Esophagus squamous epithelium (tissue), 5 donors: ENCODE measurements around the gene SEC24D. TPM values are rescaled to one million over a fixed set of nuclear protein-coding genes. Genes with fewer than 3 reads are reported as not detected.
A peak's percentile ranks its signal among the peaks of the same experiment; 100 is the strongest.
"Not testable (repeated sequence)": the region's sequence is repeated elsewhere in the genome, so short reads cannot be mapped to it uniquely, and the experiment has no call there.

Source experiments
- DNase-seq: peaks from one replicate; lab custom pipeline; 2025; lab: John Stamatoyannopoulos, UW
- H3K27ac ChIP-seq, 4 donors: fragments of 200-600 bp; sonication (generic); one replicate each; pipeline ENCODE4 v1.5.1; 2016 to 2019; ENCODE audit warnings: mild to moderate bottlenecking in 1 of 4
- H3K27me3 ChIP-seq, 4 donors: fragments of 200-600 bp; sonication (generic); 1 replicate in 3 of 4; 2 replicates in 1 of 4; pipeline versions ENCODE4 v1.5.1 to v1.6.0; 2017 to 2021; ENCODE audit warnings: antibody characterized with exemption in 1 of 4
- H3K36me3 ChIP-seq, 3 donors: fragments of 200-600 bp; sonication (generic); one replicate each; pipeline ENCODE4 v1.5.1; 2016 to 2019
- H3K4me1 ChIP-seq, 3 donors: fragments of 200-600 bp; sonication (generic); one replicate each; pipeline ENCODE4 v1.5.1; 2017 to 2019
- H3K4me3 ChIP-seq, 4 donors: fragments of 200-600 bp; sonication (generic); 1 replicate in 3 of 4; 2 replicates in 1 of 4; pipeline ENCODE4 v1.5.1; 2016 to 2019; ENCODE audit warnings: mild to moderate bottlenecking in 2 of 4, moderate library complexity in 1 of 4
- H3K9me3 ChIP-seq, 3 donors: fragments of 200-600 bp; sonication (generic); one replicate each; pipeline ENCODE4 v1.5.1; 2016 to 2019
- CTCF ChIP-seq, 6 experiments: fragments of 450-650 bp in 4 of 6; fragments of 200-600 bp in 2 of 6; sonication (generic) in 2 of 6; IDR thresholded peaks; one replicate each; pipeline ENCODE4 v1.5.1; 2016 to 2019; ENCODE audit warnings: antibody characterized with exemption in 6 of 6, mild to moderate bottlenecking in 4 of 6, moderate library complexity in 4 of 6
- POLR2A ChIP-seq, 4 donors: fragments of 450-650 bp; IDR thresholded peaks; one replicate each; pipeline ENCODE4 v1.6.1; 2017; ENCODE audit warnings: antibody characterized with exemption in 4 of 4, mild to moderate bottlenecking in 4 of 4, moderate library complexity in 3 of 4
- WGBS, 2 donors: methylation state at CpG; one replicate each; pipeline ENCODE4 v1.1.5; 2018; 5-methylcytosine and 5-hydroxymethylcytosine counted together
- intact Hi-C: fragments of 100-400 bp; cut with DNase I; formaldehyde crosslinking; loops from one replicate; pipeline ENCODE4 v1.15.0; 2022
- total RNA-seq, 4 donors: library from RNA; depleted of rRNA; stranded (reverse); fragments of >200 nt; gene quantifications; one replicate each; pipeline ENCODE4 v1.1.0, GENCODE V29; 2016
- donor health status: DM: yes; HTN: yes; CAD: no.

Gene SEC24D
- total RNA-seq, 4 donors from 2014 or later: 18.5 to 33.6 (median 21.6) TPM

- H3K9me3 ChIP-seq: no peaks in the 10 kb centered on the region
- H3K4me1 ChIP-seq: peaks cover 0 to 33% (median 0%) of the 10 kb centered on the region in 3 donors
- H3K27ac ChIP-seq: no peak overlapping the region
- no peaks in the 10 kb centered on the region for H3K27me3 ChIP-seq
- 89 to 97% methylated on average over 1 of the region's 1 CpG for WGBS, 2 donors
- TF ChIP-seq POLR2A (IDR thresholded peaks at IDR 0.05) (no peak), CTCF (IDR thresholded peaks at IDR 0.05) (no peak)
- intact Hi-C loops: no loop called here
- no peak overlapping the region for H3K4me3 ChIP-seq
- peaks cover 0 to 12% (median 0%) of the 10 kb centered on the region in 3 donors for H3K36me3 ChIP-seq
- no peak for DNase-seq
Observed at GRCh38 chr4:118784776-118785175, 51.1 kb downstream of the SEC24D start.

GRCh38 chr4:118783887-118784286, 52.0 kb downstream of the SEC24D start:
- whole genome bisulfite sequencing, 2 donors: 66 to 71% methylated on average over 5 of the region's 5 CpGs
- Histone ChIP-seq H3K27me3 (no peaks in the 10 kb centered on the region), H3K9me3 (no peaks in the 10 kb centered on the region), H3K36me3 (peaks cover 0 to 12% (median 0%) of the 10 kb centered on the region in 3 donors), H3K4me3 (no peak overlapping the region), H3K27ac (no peak overlapping the region), H3K4me1 (peaks cover 0 to 24% (median 0%) of the 10 kb centered on the region in 3 donors)
- no peak for DNase-seq
- intact Hi-C loops: no loop called here
- TF ChIP-seq POLR2A (IDR thresholded peaks at IDR 0.05) (no peak), CTCF (IDR thresholded peaks at IDR 0.05) (no peak)

- intact Hi-C loops, H3K9me3 ChIP-seq, DNase-seq, H3K4me3 ChIP-seq, H3K27me3 ChIP-seq, H3K27ac ChIP-seq: not testable (repeated sequence)
- 98 to 100% methylated on average over 5 to 10 of the region's 13 CpGs for WGBS, 2 donors
- peaks cover 0 to 12% (median 0%) of the 10 kb centered on the region in 3 donors for H3K36me3 ChIP-seq
- peaks cover 0 to 20% (median 0%) of the 10 kb centered on the region in 3 donors for H3K4me1 ChIP-seq
Observed at GRCh38 chr4:118782886-118783285, 53.0 kb downstream of the SEC24D start.

- intact Hi-C loops: loop anchor here (10.0 kb wide), 2 partner anchors 107 to 187 kb away; partner anchors contain the start of gene SYNPO2
- not testable (repeated sequence) for H3K9me3 ChIP-seq, H3K27ac ChIP-seq, H3K36me3 ChIP-seq, H3K4me3 ChIP-seq, H3K27me3 ChIP-seq, DNase-seq
- 89 to 96% methylated on average over 2 of the region's 2 CpGs for WGBS, 2 donors
- H3K4me1 ChIP-seq: peaks cover 0 to 28% (median 8%) of the 10 kb centered on the region in 3 donors
Observed at GRCh38 chr4:118777649-118778048, 58.3 kb downstream of the SEC24D start.

GRCh38 chr4:118776955-118777640, 58.8 kb downstream of the SEC24D start:
- H3K9me3 ChIP-seq, H3K27me3 ChIP-seq, H3K4me3 ChIP-seq, H3K36me3 ChIP-seq, DNase-seq: not testable (repeated sequence)
- Histone ChIP-seq H3K4me1 (peaks cover 0 to 34% (median 8%) of the 10 kb centered on the region in 3 donors), H3K27ac (peak overlapping the region in 2 of 4 donors; percentile 34 to 36)
- WGBS, 2 donors: 54 to 62% methylated on average over 2 of the region's 2 CpGs
- intact Hi-C loops: loop anchor here (10.0 kb wide), 2 partner anchors 108 to 188 kb away; partner anchors contain the start of gene SYNPO2

- TF ChIP-seq POLR2A (IDR thresholded peaks at IDR 0.05) (no peak), CTCF (IDR thresholded peaks at IDR 0.05) (no peak)
- H3K4me3 ChIP-seq: no peak overlapping the region
- 65 to 75% methylated on average over 1 of the region's 1 CpG for WGBS, 2 donors
- no peaks in the 10 kb centered on the region for H3K27me3 ChIP-seq
- peaks cover 0 to 41% (median 8%) of the 10 kb centered on the region in 3 donors for H3K4me1 ChIP-seq
- DNase-seq: no peak
- intact Hi-C loops: loop anchor here (10.0 kb wide), 2 partner anchors 108 to 188 kb away; partner anchors contain the start of gene SYNPO2
- no peaks in the 10 kb centered on the region for H3K9me3 ChIP-seq
- no peaks in the 10 kb centered on the region for H3K36me3 ChIP-seq
- peak overlapping the region in 3 of 4 donors; percentile 34 to 54 (median 36) for H3K27ac ChIP-seq
Observed at GRCh38 chr4:118776157-118776954, 59.6 kb downstream of the SEC24D start.
